K562 (cell line): ENCODE data around the gene TSTD2. TPM values are rescaled to one million over a fixed set of nuclear protein-coding genes. Genes with fewer than 3 reads are reported as not detected.
A peak's percentile ranks its signal among the peaks of the same experiment; 100 is the strongest.

Source experiments
- ATF2 ChIP-seq: sonication (generic); formaldehyde crosslinking; IDR thresholded peaks from 2 replicates; pipeline ENCODE4 v1.8.1; 2022; ENCODE audit warnings: missing genetic modification reagents
- BMI1 ChIP-seq: fragments of 150-350 bp; IDR thresholded peaks from 2 replicates; pipeline ENCODE4 v1.6.1; 2014; ENCODE audit warnings: low read length
- CSDE1 ChIP-seq, 2 experiments: fragments of 450-650 bp; IDR thresholded peaks; 2 replicates each; pipeline ENCODE4 v1.6.1; 2016; ENCODE audit warnings: mild to moderate bottlenecking in 1 of 2
- CTCF ChIP-seq, 3 experiments: IDR thresholded peaks in 2 of 3; conservative IDR thresholded peaks in 1 of 3; 2 replicates each; pipeline ENCODE4 v1.5.1; 2011 to 2012; ENCODE audit warnings: low read length in 3 of 3, mild to moderate bottlenecking in 3 of 3, control low read depth in 2 of 3, improper control_type of control experiment in 1 of 3, inconsistent platforms in 1 of 3, low read depth in 1 of 3, mixed read lengths in 1 of 3, moderate library complexity in 1 of 3; ENCODE audit not compliant: insufficient read depth in 2 of 3
- E2F3 ChIP-seq: fragments of 250-450 bp; sonication (Bioruptor Pico); IDR thresholded peaks from 2 replicates; pipeline ENCODE4 v1.4.0; 2020; ENCODE audit warnings: mild to moderate bottlenecking
- EZH2 ChIP-seq: IDR thresholded peaks from 2 replicates; pipeline ENCODE4 v1.6.1; 2012; ENCODE audit warnings: low read depth, mild to moderate bottlenecking, inconsistent platforms, low read length, borderline replicate concordance
- FOSL1 ChIP-seq: fragments of 200-800 bp; sonication (Bioruptor generic); conservative IDR thresholded peaks from 2 replicates; pipeline ENCODE4 v1.6.1; 2016; ENCODE audit warnings: missing genetic modification characterization, missing compliant biosample characterization
- HIVEP1 ChIP-seq: fragments of 250-450 bp; sonication (Bioruptor Pico); IDR thresholded peaks from 2 replicates; pipeline ENCODE4 v1.4.0; 2020; ENCODE audit warnings: mild to moderate bottlenecking
- HNRNPH1 ChIP-seq: fragments of 200-400 bp; formaldehyde crosslinking; optimal IDR thresholded peaks from 2 replicates; pipeline ENCODE3; 2017; ENCODE audit warnings: low read depth, mild to moderate bottlenecking, low read length, moderate library complexity
- MTA3 ChIP-seq: fragments of 450-650 bp; formaldehyde crosslinking; IDR thresholded peaks from 2 replicates; pipeline ENCODE4 v1.6.1; 2017; ENCODE audit warnings: mild to moderate bottlenecking, borderline replicate concordance
- NFE2 ChIP-seq: IDR thresholded peaks from 2 replicates; pipeline ENCODE4 v1.6.1; 2014; ENCODE audit warnings: antibody characterized with exemption, low read depth
- NFRKB ChIP-seq: fragments of 450-650 bp; IDR thresholded peaks from 2 replicates; pipeline ENCODE4 v1.6.1; 2016; ENCODE audit warnings: low read depth
- OTX1 ChIP-seq: fragments of 450-650 bp; formaldehyde crosslinking; IDR thresholded peaks from 2 replicates; pipeline ENCODE4 v1.4.0; 2022; ENCODE audit warnings: mild to moderate bottlenecking
- PHB2 ChIP-seq: fragments of 450-650 bp; IDR thresholded peaks from 2 replicates; pipeline ENCODE4 v1.6.1; 2017; ENCODE audit warnings: low read depth
- RCOR1 ChIP-seq, 2 experiments: IDR thresholded peaks; 2 replicates each; pipeline ENCODE4 v1.6.1; 2012; ENCODE audit warnings: low read depth in 2 of 2, low read length in 2 of 2, borderline replicate concordance in 1 of 2, improper control_type of control experiment in 1 of 2
- RFX1 ChIP-seq: fragments of 450-650 bp; IDR thresholded peaks from 2 replicates; pipeline ENCODE4 v1.6.1; 2016; ENCODE audit warnings: mild to moderate bottlenecking, moderate library complexity
- SAP30 ChIP-seq: fragments of 200-600 bp; sonication (generic); IDR thresholded peaks from 2 replicates; pipeline ENCODE4 v1.6.1; 2012; ENCODE audit warnings: borderline replicate concordance, low read depth, mild to moderate bottlenecking, moderate library complexity, low read length, control low read depth, inconsistent platforms; ENCODE audit not compliant: insufficient read depth, poor library complexity, severe bottlenecking
- ZC3H11A ChIP-seq: IDR thresholded peaks from 2 replicates; pipeline ENCODE4 v1.6.1; 2012; ENCODE audit warnings: low read depth, low read length, improper control_type of control experiment
- ZC3H4 ChIP-seq: sonication (generic); formaldehyde crosslinking; IDR thresholded peaks from 2 replicates; pipeline ENCODE4 v1.9.0; 2021; ENCODE audit warnings: missing genetic modification reagents, borderline replicate concordance
- ZKSCAN8 ChIP-seq: fragments of 200-800 bp; sonication (Bioruptor generic); IDR thresholded peaks from 2 replicates; pipeline ENCODE4 v1.6.1; 2016; ENCODE audit warnings: missing genetic modification characterization, missing compliant biosample characterization
- ZNF175 ChIP-seq: fragments of 200-800 bp; sonication (Bioruptor generic); IDR thresholded peaks from 2 replicates; pipeline ENCODE4 v1.6.1; 2016; ENCODE audit warnings: low read depth, mild to moderate bottlenecking, missing genetic modification characterization, missing compliant biosample characterization
- ZNF197 ChIP-seq: fragments of 200-800 bp; sonication (Bioruptor generic); IDR thresholded peaks from 2 replicates; pipeline ENCODE4 v1.6.1; 2016; ENCODE audit warnings: low read depth, missing genetic modification characterization, missing compliant biosample characterization
- ZNF23 ChIP-seq: fragments of 250-450 bp; sonication (Bioruptor Pico); IDR thresholded peaks from 2 replicates; pipeline ENCODE4 v1.4.0; 2020; ENCODE audit warnings: mild to moderate bottlenecking
- ZNF408 ChIP-seq: fragments of 250-450 bp; sonication (Bioruptor Pico); IDR thresholded peaks from 2 replicates; pipeline ENCODE4 v1.4.0; 2020; ENCODE audit warnings: low read depth, mild to moderate bottlenecking, moderate library complexity
- ZNF589 ChIP-seq: fragments of 200-800 bp; sonication (Bioruptor generic); IDR thresholded peaks from 2 replicates; pipeline ENCODE4 v1.6.1; 2016; ENCODE audit warnings: low read depth, missing genetic modification characterization, missing compliant biosample characterization
- ZNF699 ChIP-seq: fragments of 250-450 bp; sonication (Bioruptor Pico); IDR thresholded peaks from 2 replicates; pipeline ENCODE4 v1.8.0; 2021; ENCODE audit warnings: mild to moderate bottlenecking, moderate library complexity; ENCODE audit not compliant: insufficient replicate concordance
- ZNF717 ChIP-seq: fragments of 250-450 bp; sonication (Bioruptor Pico); IDR thresholded peaks from 2 replicates; pipeline ENCODE4 v1.5.0; 2021
- ZNF77 ChIP-seq: fragments of 250-450 bp; sonication (Bioruptor Pico); IDR thresholded peaks from 2 replicates; pipeline ENCODE4 v1.5.0; 2020
- polyA plus RNA-seq, 8 experiments: library from polyadenylated mRNA; depleted of rRNA in 4 of 8; stranded (reverse) in 5 of 8; unstranded in 3 of 8; fragments of >200 nt; fragmentation: Nextera tagmentation in 2 of 8; fragmentation: Illumina TruSeq in 1 of 8; extraction: Ambion mirVana in 2 of 8; extraction: Trizol in 1 of 8; gene quantifications; 2 replicates each; pipeline versions ENCODE4 v1.2.1 to v1.2.3, GENCODE V29; 2011 to 2014; ENCODE audit warnings: inconsistent platforms in 1 of 8, missing spikeins in 1 of 8
- total RNA-seq, 7 experiments: library from RNA; depleted of rRNA in 6 of 7; stranded (reverse); fragments of >200 nt in 6 of 7; fragmentation: Illumina TruSeq in 2 of 7; extraction: Trizol in 2 of 7; gene quantifications; 2 replicates each; pipeline versions ENCODE4 v1.2.1 to v1.2.3, GENCODE V29; 2011 to 2021; ENCODE audit warnings: low replicate concordance in 1 of 7

The TSTD2 gene
- total and polyA plus RNA-seq, 9 of the 15 experiments (the other 6 are each of a cell fraction or from before 2014, with no cell fraction given) = 10.1 to 36.7 (median 19.0) TPM

GRCh38 chr9:97635026-97635425 is 1.9 kb upstream of the TSTD2 start (continued):
- no peak for TF ChIP-seq FOSL1 (tag)
- TF ChIP-seq ZNF197 (CRISPR knock-in tag) = no peak
- no peak for TF ChIP-seq NFRKB
- TF ChIP-seq E2F3 (CRISPR knock-in tag) = no peak
- no peak for TF ChIP-seq ZKSCAN8 (CRISPR knock-in tag)
- TF ChIP-seq RCOR1 (IDR thresholded peaks at IDR 0.05; ENCODE audit: borderline replicate concordance in 1 of 2, low read depth in 2 of 2, low read length in 2 of 2) = no peak
- TF ChIP-seq ZNF408 (CRISPR knock-in tag) = no peak
- TF ChIP-seq ZC3H11A = no peak
- TF ChIP-seq RFX1 = no peak
- TF ChIP-seq ZNF77 (CRISPR knock-in tag) = no peak
- no peak for TF ChIP-seq ATF2 (CRISPR knock-in tag)
- TF ChIP-seq ZNF23 (CRISPR knock-in tag) = no peak
- TF ChIP-seq ZNF699 (CRISPR knock-in tag) = no peak
- TF ChIP-seq SAP30 = peak; percentile 18
- TF ChIP-seq HIVEP1 = no peak
- TF ChIP-seq CTCF (IDR thresholded peaks at IDR 0.05 in 2 of 3, conservative IDR thresholded peaks at IDR 0.05 in 1 of 3; ENCODE audit: insufficient read depth in 2 of 3, low read depth in 1 of 3, low read length in 3 of 3) = no peak
- no peak for TF ChIP-seq NFE2
- no peak for TF ChIP-seq ZNF175 (CRISPR knock-in tag)
- no peak for TF ChIP-seq ZC3H4 (CRISPR knock-in tag)
- TF ChIP-seq OTX1 (CRISPR knock-in tag) = no peak
- 0 out of 2 replicates have a peak, but pooled peaks have one; percentile 38 for TF ChIP-seq ZNF589 (CRISPR knock-in tag)
- TF ChIP-seq HNRNPH1 = no peak
- TF ChIP-seq EZH2 = no peak
- no peak for TF ChIP-seq PHB2
- TF ChIP-seq ZNF717 (CRISPR knock-in tag) = no peak
- TF ChIP-seq BMI1 = no peak
- TF ChIP-seq CSDE1 (IDR thresholded peaks at IDR 0.05) = no peak
- no peak for TF ChIP-seq MTA3
